VCaP (cell line): ENCODE measurements around the gene FBLN5.

Experiments
- H3K27ac ChIP-seq: fragments of 450-650 bp; 2 replicates; pipeline ENCODE4 v1.5.1; 2017
- TF ChIP-seq, protein P1 (sequence below): fragments of 450-650 bp; conservative IDR thresholded peaks from 2 replicates; pipeline ENCODE4 v1.5.1; 2017; ENCODE audit warnings: mild to moderate bottlenecking, moderate library complexity

Gene FBLN5

GRCh38 chr14:91919814-91920213, 27.7 kb downstream of the FBLN5 start:
- TF ChIP-seq, protein P1, sequence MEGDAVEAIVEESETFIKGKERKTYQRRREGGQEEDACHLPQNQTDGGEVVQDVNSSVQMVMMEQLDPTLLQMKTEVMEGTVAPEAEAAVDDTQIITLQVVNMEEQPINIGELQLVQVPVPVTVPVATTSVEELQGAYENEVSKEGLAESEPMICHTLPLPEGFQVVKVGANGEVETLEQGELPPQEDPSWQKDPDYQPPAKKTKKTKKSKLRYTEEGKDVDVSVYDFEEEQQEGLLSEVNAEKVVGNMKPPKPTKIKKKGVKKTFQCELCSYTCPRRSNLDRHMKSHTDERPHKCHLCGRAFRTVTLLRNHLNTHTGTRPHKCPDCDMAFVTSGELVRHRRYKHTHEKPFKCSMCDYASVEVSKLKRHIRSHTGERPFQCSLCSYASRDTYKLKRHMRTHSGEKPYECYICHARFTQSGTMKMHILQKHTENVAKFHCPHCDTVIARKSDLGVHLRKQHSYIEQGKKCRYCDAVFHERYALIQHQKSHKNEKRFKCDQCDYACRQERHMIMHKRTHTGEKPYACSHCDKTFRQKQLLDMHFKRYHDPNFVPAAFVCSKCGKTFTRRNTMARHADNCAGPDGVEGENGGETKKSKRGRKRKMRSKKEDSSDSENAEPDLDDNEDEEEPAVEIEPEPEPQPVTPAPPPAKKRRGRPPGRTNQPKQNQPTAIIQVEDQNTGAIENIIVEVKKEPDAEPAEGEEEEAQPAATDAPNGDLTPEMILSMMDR: no peak
- no peak overlapping the region for H3K27ac ChIP-seq

- no peak overlapping the region for H3K27ac ChIP-seq
Observed at GRCh38 chr14:91918186-91918883, 29.2 kb downstream of the FBLN5 start.

DNA sequence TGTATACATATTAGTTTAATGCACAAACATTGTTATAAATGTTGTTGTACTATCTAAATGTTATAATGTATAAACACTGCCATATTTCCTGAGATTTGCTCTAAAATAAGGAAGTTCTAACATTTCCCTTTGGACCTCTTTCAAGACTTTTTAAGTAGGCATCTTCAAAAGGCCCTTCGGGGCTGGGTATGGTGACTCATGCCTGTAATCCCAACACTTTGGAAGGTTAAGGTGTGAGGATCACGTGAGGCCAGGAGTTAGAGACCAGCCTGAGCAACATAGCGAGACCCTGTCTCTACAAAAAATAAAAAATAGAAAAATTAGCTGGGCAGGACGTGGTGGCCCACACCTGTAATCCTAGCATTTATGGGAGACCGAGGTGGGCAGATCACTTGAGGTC, 35.5 kb downstream of the FBLN5 start:
- no peak overlapping the region for H3K27ac ChIP-seq

More at GRCh38 chr14:91918186-91918883, 29.2 kb downstream of the FBLN5 start:
- TF ChIP-seq, protein P1: no peak

DNA sequence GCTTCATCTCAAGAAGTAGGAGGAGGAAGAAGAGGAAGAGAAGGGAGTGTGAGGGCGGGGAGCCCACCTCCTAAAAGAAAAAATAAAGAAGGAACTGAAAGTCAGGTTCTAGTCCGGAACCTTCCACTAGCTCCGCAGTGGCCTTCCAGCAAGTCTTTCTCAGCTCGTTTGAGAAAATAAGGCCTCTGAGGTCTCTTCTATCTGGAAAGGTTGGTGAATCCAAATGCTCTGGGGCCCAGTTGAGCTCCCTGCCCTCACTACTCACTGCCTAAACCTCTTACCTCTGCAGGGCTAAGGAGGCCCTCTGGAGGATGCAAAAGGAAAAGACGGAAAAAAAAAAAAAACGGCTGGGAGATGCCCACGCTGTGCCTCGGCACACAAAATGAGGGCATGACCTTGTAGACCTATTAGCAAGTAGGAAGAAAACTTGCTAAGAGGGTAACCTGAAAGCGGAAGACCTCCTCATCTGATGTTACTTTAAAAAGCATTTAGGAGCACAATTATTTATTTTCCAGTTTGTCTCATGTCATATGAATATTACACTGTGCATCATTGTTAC, 35.9 kb downstream of the FBLN5 start:
- no peak overlapping the region for H3K27ac ChIP-seq
- TF ChIP-seq, protein P1: peak; percentile 84

More for the DNA sequence above, 35.5 kb downstream of the FBLN5 start:
- TF ChIP-seq, protein P1: no peak

DNA sequence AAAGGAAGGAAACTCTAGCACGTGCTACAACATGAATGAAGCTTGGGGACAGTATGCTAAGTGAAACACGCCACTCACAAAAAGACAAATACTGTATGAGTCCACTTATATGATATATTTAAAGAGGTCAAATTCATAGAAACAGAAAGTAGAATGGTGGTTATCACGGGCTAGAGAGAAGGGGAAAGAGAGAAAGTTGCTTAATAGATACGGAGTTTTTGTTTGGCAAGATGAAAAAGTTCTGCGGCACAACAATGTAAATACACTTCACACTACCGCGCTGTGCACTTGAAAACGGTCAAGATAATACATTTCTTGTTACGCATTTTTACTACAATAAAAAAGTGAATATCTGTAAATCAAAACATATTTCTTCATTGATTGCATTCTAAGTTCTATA, 37.3 kb downstream of the FBLN5 start:
- TF ChIP-seq, protein P1: no peak

GRCh38 chr14:91906374-91906773, 41.1 kb downstream of the FBLN5 start:
- H3K27ac ChIP-seq: no peak overlapping the region
- TF ChIP-seq, protein P1: no peak

More for the DNA sequence above, 37.3 kb downstream of the FBLN5 start:
- no peak overlapping the region for H3K27ac ChIP-seq

DNA sequence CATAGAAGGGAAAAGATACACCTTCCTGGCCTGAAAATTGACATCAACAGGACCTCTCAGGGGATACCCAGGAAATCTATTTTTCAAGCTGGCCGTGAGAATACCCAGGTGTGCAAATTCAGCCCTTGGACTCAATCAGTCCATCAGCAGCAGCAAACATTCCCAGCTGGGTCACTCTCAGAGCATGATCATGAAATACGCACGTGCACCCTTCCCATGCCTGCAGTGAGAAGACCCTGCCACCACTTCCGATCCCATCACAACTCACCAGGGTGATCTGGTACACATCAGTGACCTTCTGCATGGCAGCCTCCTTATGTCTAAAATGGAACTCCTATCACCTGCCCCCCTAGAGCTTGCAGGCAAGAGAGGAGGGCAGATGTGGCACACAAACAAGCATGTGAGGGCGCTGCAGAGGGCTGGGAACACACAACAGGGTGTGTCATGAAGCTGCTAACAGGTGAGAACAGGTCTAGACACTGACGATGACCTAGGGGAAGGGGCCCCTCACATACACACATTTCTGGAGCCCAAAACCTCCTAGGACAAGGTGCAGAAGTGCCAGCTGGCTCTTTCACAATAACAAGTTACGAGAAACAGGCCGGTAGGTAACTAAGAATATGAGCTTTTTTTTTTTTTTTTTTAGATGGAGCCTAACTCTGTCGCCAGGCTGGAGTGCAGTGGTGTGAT, 42.4 kb downstream of the FBLN5 start:
- H3K27ac ChIP-seq: no peak overlapping the region
- TF ChIP-seq, protein P1: no peak
